AML-193 (cell line): ENCODE results near the gene MDFIC.
"Not testable (repeated sequence)": the region's sequence is repeated elsewhere in the genome, so short reads cannot be mapped to it uniquely, and the experiment has no call there.

Experiments
- DNase-seq, 2 experiments: peaks; one replicate each; lab custom pipeline; 2025; lab: John Stamatoyannopoulos, UW

Gene MDFIC, protein sequence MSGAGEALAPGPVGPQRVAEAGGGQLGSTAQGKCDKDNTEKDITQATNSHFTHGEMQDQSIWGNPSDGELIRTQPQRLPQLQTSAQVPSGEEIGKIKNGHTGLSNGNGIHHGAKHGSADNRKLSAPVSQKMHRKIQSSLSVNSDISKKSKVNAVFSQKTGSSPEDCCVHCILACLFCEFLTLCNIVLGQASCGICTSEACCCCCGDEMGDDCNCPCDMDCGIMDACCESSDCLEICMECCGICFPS

DNA sequence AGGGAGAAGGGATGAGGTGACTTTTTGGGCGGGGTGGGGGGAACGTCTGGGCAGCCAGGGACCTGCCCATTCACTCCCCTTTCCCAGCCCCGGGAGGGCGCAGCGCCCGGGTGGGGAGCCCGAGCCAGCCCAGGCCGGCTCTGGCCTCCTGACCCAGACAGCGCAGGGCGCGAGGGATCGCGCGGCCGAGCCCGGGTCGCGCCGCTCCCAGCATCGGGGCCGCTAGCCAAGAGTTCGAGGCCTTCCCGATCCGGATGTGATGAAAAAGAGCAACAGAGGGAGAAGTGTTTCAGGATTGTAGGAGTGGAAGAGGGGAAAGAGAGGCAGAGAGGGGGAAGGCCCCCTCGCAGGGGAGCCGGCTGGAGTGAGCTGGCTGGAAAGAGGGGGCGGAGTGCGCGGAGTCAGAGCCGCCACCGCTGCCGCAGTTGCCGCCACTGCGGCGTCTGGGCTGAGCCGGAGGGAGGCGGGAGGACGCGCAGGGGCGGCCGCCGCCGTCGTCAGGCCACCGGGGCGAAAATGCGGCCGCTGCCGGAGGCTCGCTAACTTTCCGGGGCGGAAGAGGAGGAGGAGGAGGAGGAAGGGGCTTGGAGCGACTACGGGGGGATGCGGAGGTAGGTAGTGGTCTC, at the start of gene MDFIC:
MDFIC (plus strand) TSS at position 69 of the 626 bp plus-strand sequence. CDS start 940 bp downstream, outside the sequence.
- peak in 1 of 2 experiments; percentile 16 for DNase-seq

DNA sequence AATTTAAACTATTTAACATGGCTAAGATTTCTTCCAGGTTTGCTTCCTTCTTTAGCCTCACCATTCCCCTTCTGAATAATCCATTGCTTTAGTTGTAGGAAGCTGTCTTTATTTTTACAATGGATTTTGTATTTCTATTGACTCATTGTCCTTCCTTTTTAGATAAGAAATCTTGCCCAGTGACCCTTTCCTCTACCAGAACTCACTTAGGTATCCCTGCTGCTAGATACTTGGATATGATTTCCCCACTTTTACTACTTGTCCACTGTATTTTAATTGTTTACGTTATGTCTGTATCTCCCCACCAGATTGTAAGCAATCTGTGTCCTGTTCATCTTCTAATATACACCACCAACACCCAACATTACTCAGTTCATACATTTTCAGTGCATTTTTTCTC, 47.7 kb upstream of the MDFIC start:
- no peak for DNase-seq

- no peak for DNase-seq
Measured at GRCh38 chr7:114875186-114875585, 46.7 kb upstream of the MDFIC start.

GRCh38 chr7:114879554-114879953, 42.3 kb upstream of the MDFIC start:
- DNase-seq, result no peak

DNA sequence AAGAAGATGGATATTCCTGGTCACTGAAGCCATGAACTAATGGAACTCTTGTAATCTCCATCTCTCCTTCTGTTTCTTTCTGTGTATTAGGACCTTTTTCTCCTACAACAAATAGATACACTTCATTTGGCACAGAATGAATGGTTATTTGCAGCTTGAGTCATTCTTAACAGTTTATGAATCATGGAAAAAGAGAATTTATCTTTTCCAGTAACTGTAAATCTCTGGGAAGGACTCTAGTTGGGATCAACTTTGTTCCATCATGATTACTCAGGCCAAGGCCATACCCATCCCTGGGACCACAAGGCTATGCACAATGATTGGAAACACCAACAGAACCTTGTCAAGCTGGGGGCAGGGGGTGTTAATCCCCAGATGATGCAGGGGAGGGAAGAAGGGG, 36.1 kb upstream of the MDFIC start:
- no peak for DNase-seq

GRCh38 chr7:114886241-114886640, 35.7 kb upstream of the MDFIC start:
- DNase-seq, result no peak

GRCh38 chr7:114889116-114889515, 32.8 kb upstream of the MDFIC start:
- not testable (repeated sequence) for DNase-seq

- peak; percentile 5 to 13 for DNase-seq
Measured at GRCh38 chr7:114889646-114890285, 32.1 kb upstream of the MDFIC start.

DNA sequence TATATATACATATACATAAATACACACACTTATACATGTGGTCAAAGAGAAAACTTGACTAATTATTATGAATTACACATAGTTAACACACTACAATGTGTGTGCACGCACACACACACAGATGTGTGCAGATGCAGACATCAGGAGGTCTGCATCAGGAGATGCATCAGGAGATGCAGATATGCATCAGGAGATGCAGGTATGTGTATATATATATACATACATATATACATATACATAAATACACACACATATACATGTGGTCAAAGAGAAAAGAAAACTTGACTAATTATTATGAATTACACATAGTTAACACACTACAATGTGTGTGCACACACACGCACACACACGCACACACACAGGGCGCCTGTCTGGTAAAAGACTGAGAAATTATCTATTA, 31.3 kb upstream of the MDFIC start:
- DNase-seq, result no peak

GRCh38 chr7:114900127-114900526, 21.8 kb upstream of the MDFIC start:
- DNase-seq, result no peak

GRCh38 chr7:114901771-114902170, 20.1 kb upstream of the MDFIC start:
- no peak for DNase-seq

DNA sequence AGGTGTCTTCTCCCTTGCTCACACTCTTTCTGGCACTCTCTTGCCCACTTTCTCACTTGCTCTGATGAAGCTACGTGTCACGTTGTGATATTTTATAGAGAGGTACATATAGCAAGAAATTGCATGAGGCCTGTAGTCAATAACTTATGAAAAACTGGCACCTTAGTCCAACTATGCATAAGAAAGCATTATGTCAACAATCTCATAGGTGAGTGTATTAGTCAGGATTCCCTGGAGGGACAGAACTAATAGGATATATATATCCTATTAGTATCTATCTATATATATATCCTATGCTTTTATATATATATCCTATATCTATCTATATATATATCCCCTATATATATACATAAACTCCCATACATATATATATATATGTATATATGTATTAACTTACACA, 18.8 kb upstream of the MDFIC start:
- DNase-seq, result no peak

- DNase-seq, result no peak
Measured at GRCh38 chr7:114910787-114911186, 11.1 kb upstream of the MDFIC start.

DNA sequence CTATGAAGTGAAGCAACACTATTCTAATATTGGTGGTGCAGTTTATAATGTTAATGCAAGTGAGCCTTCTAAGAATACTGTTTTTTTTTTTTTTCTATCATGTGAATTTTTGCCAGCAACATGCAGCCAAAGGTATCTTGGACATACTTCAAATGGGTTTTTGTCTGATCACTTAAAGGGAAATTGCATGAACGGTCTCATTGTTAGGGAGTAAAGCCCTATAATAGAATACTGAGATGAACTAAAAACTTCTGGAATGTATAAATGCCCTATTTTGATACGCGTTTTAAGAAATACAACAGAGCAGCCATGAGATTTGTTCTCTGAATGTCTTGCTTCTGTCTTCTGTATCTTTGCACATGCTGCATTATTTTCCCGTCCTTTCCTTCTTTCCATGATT, 10.5 kb upstream of the MDFIC start:
- no peak for DNase-seq

GRCh38 chr7:114916261-114916892, 5.5 kb upstream of the MDFIC start:
- DNase-seq, result no peak

DNA sequence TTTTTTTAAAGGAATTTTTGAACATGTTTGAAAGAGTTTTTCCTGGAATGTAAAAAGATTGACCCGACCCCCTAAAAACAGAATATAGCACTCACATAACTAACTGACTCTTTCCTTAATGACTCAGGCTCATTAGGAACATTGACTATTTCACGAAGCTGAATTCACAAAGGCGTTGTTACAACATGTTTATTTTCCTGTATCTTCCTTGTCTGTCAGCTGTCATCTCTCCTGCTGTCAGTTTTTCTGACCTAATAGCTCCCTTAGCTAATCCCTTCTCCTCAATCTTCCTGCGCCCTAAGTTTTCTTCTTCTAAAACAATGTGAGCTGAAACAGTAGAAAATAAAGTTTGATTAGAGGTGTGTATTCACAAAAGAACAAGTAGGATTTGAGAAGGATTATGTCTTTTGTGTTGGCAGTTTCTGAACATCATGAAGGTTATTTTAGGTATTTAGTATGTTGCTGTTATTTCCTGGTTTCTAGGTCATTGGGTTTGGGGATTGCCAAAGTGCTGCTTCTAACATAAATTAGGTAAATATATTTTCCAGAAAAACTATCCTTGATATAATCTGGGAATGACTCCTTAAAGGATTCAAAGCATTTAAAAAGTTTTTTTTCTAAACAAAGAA, 4.6 kb upstream of the MDFIC start:
- DNase-seq, result no peak

DNA sequence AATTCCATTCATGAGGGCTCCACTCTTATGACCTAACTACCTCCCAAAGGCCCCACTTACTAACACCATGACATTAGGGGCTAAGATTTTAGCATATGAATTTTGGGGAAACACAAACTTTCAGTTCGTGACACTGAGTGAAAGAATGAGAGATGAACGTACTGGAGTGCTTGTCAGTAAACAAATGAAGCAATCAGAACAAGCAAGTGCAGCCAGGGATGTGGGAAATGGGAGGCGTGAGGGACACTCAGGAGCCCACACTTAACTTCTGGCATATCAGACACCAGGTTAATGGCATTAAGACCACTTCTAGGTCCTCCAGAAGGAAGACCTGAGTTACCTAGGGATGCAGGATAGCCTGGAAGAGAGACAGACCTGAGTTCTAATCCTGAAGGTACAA, 2.3 kb upstream of the MDFIC start:
- no peak for DNase-seq

- DNase-seq, result no peak
Measured at GRCh38 chr7:114921631-114922025, 266 bp upstream of the MDFIC start.

- DNase-seq, result peak; percentile 55 to 65
Measured at GRCh38 chr7:114922652-114923402, 933 bp downstream of the MDFIC start.

DNA sequence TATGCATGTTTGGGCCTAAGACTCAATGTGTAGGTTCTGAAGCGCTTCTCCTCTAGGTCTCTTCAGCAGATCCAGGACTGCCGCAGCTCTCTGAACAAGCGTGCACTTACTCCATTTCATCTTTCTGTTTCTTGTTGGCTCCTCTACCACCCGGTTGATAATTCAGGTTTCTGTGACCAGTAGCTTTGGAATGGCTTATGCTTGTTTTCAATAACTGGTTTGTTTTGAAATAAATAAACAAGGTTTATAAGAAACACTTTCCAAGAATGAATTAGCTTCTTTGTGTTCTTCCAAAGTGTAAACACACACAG, 1.5 kb downstream of the MDFIC start:
- no peak for DNase-seq

GRCh38 chr7:114924038-114924712, 2.3 kb downstream of the MDFIC start:
- DNase-seq, result no peak
